BE2C (cell line): ENCODE results near the gene GID8.

Experiments used
- DNase-seq: peaks from one replicate; pipeline ENCODE4 v3.0.0-alpha.2; 2020
- H3K27me3 ChIP-seq: fragments of 250-450 bp; sonication (Bioruptor Pico); 2 replicates; pipeline ENCODE4 v1.5.1; 2020; ENCODE audit warnings: mild to moderate bottlenecking
- H3K36me3 ChIP-seq: fragments of 250-450 bp; sonication (Bioruptor Pico); 2 replicates; pipeline ENCODE4 v1.5.1; 2020; ENCODE audit warnings: mild to moderate bottlenecking
- H3K4me1 ChIP-seq: fragments of 250-450 bp; sonication (Bioruptor Pico); 2 replicates; pipeline ENCODE4 v1.5.1; 2020
- H3K4me3 ChIP-seq: 2 replicates; pipeline ENCODE4 v1.5.1; 2011; ENCODE audit warnings: low read depth, low read length
- H3K9me3 ChIP-seq: fragments of 250-450 bp; sonication (Bioruptor Pico); 2 replicates; pipeline ENCODE4 v1.5.1; 2020
- TF ChIP-seq, protein P1 (sequence below): IDR thresholded peaks from 2 replicates; pipeline ENCODE4 v1.5.1; 2012; ENCODE audit warnings: mild to moderate bottlenecking, low read depth, low read length

Gene GID8

GRCh38 chr20:62980970-62981369 lies 43.0 kb downstream of the GID8 start:
- Histone ChIP-seq H3K4me3 (no peak overlapping the region), H3K36me3 (no peaks in the 10 kb centered on the region), H3K4me1 (peaks cover 5% of the 10 kb centered on the region), H3K27me3 (peaks cover 44% of the 10 kb centered on the region), H3K9me3 (no peaks in the 10 kb centered on the region)
- DNase-seq = peak; percentile 58
- TF ChIP-seq, protein P1, sequence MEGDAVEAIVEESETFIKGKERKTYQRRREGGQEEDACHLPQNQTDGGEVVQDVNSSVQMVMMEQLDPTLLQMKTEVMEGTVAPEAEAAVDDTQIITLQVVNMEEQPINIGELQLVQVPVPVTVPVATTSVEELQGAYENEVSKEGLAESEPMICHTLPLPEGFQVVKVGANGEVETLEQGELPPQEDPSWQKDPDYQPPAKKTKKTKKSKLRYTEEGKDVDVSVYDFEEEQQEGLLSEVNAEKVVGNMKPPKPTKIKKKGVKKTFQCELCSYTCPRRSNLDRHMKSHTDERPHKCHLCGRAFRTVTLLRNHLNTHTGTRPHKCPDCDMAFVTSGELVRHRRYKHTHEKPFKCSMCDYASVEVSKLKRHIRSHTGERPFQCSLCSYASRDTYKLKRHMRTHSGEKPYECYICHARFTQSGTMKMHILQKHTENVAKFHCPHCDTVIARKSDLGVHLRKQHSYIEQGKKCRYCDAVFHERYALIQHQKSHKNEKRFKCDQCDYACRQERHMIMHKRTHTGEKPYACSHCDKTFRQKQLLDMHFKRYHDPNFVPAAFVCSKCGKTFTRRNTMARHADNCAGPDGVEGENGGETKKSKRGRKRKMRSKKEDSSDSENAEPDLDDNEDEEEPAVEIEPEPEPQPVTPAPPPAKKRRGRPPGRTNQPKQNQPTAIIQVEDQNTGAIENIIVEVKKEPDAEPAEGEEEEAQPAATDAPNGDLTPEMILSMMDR = no peak

GRCh38 chr20:62982124-62983075 lies 44.5 kb downstream of the GID8 start:
- DNase-seq = no peak
- peaks cover 5% of the 10 kb centered on the region for H3K4me1 ChIP-seq
- TF ChIP-seq, protein P1 = no peak
- H3K4me3 ChIP-seq = no peak overlapping the region
- no peaks in the 10 kb centered on the region for H3K36me3 ChIP-seq
- H3K27me3 ChIP-seq = peaks cover 41% of the 10 kb centered on the region
- H3K9me3 ChIP-seq = no peaks in the 10 kb centered on the region

DNA sequence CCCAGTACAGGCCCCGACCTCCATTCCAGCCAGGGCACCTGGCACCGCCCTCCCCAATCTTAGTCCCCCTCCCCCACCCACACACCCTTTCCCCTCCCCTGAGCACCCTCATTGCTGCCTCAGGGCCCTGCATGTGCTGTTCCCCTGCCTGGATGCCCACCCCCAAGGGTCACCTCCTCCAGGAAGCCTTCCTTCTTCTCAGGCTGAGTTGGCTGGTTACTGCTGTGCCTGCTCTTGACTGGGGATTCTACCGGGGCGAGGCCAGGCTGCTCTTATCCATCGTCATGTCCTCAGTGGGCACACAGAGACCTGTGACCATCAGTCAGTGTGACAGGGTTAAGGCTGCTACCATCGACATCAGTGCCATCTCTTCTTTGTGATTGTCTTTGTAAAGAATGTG lies 45.3 kb downstream of the GID8 start:
- H3K4me1 ChIP-seq = peaks cover 5% of the 10 kb centered on the region
- TF ChIP-seq, protein P1 = no peak
- H3K27me3 ChIP-seq = peaks cover 39% of the 10 kb centered on the region
- H3K4me3 ChIP-seq = no peak overlapping the region
- DNase-seq = no peak
- no peaks in the 10 kb centered on the region for H3K9me3 ChIP-seq
- no peaks in the 10 kb centered on the region for H3K36me3 ChIP-seq

GRCh38 chr20:62984666-62985443 lies 46.9 kb downstream of the GID8 start:
- peaks cover 40% of the 10 kb centered on the region for H3K27me3 ChIP-seq
- no peaks in the 10 kb centered on the region for H3K9me3 ChIP-seq
- H3K4me3 ChIP-seq = no peak overlapping the region
- DNase-seq = no peak
- TF ChIP-seq, protein P1 = no peak
- no peaks in the 10 kb centered on the region for H3K36me3 ChIP-seq
- peaks cover 5% of the 10 kb centered on the region for H3K4me1 ChIP-seq

- Histone ChIP-seq H3K4me1 (peaks cover 5% of the 10 kb centered on the region), H3K36me3 (no peaks in the 10 kb centered on the region), H3K27me3 (peaks cover 37% of the 10 kb centered on the region), H3K9me3 (no peaks in the 10 kb centered on the region), H3K4me3 (no peak overlapping the region)
- TF ChIP-seq, protein P1 = no peak
- no peak for DNase-seq
Observed at GRCh38 chr20:62985444-62985778, 47.5 kb downstream of the GID8 start.
